ENCODE results near the gene MAPK7.

DNA sequence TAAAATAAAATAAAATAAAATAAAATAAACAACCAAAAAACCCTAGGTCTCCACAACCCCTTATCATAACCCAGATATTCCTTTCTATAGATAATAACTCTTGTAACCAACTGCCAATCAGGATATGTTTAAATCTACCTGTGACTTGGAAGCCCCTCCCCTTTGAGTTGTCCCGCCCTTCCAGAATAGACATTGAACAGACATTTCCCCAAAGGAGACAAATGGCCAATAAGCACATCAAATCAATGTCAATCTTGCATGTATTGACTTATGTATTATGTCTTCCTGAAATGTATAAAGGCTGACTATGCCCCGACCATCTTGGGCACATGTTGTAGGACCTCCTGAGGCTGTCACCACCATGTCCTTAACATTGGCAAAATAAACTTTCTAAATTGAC, 1.5 kb upstream of the MAPK7 start:
- TF ChIP-seq, protein P1, sequence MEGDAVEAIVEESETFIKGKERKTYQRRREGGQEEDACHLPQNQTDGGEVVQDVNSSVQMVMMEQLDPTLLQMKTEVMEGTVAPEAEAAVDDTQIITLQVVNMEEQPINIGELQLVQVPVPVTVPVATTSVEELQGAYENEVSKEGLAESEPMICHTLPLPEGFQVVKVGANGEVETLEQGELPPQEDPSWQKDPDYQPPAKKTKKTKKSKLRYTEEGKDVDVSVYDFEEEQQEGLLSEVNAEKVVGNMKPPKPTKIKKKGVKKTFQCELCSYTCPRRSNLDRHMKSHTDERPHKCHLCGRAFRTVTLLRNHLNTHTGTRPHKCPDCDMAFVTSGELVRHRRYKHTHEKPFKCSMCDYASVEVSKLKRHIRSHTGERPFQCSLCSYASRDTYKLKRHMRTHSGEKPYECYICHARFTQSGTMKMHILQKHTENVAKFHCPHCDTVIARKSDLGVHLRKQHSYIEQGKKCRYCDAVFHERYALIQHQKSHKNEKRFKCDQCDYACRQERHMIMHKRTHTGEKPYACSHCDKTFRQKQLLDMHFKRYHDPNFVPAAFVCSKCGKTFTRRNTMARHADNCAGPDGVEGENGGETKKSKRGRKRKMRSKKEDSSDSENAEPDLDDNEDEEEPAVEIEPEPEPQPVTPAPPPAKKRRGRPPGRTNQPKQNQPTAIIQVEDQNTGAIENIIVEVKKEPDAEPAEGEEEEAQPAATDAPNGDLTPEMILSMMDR (IDR thresholded peaks at IDR 0.05; ENCODE audit: insufficient read depth, low read depth, low read length) = no peak
- TF ChIP-seq EZH2 (IDR thresholded peaks at IDR 0.05; ENCODE audit: insufficient read depth, low read length) = no peak
